ENCODE results near the gene PLXNB3.

PLXNB3 gene

GRCh38 chrX:153819384-153820040 lies 55.5 kb downstream of the PLXNB3 start:
- DNase-seq, result no peak

GRCh38 chrX:153820601-153821000 lies 56.6 kb downstream of the PLXNB3 start:
- no peak for DNase-seq

- DNase-seq, result no peak
Measured at GRCh38 chrX:153821066-153821465, 57.0 kb downstream of the PLXNB3 start.

- no peak for DNase-seq
Measured at GRCh38 chrX:153824348-153824747, 60.3 kb downstream of the PLXNB3 start.

DNA sequence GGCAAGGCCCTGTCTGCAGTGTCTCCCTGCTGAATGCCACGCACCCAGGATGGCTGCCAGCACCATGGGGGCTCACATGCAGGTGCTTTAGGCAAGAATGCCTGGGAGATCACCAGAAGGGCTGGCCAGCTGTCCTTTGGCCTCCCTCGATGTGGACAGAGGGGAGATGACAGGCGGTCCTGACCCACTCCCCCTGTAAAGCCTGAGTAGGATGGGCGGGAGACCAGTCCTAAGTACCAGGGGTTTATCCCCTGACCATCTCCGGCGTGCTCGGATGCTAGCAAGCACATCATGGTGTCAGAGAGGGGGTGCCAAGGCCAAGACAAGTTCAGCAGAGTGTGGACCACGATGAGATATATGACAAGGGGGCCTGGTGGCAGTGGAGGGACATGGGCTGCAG lies 61.0 kb downstream of the PLXNB3 start:
- DNase-seq, result no peak

Measured in NCI-H1417 treated with DMSO at 0.1 percent for 48 hours (cell line).